HepG2 (cell line): ENCODE data around the gene SCUBE1. TPM values are rescaled to one million over a fixed set of nuclear protein-coding genes. Genes with fewer than 3 reads are reported as not detected.

Experiments
- ATAC-seq: fragments of 200-7000 bp; cut with Tn5 transposase; 3 replicates; pipeline ENCODE4 v1.9.1; 2020; ENCODE audit warnings: mild to moderate bottlenecking, moderate library complexity
- BruUV-seq: library from RNA; stranded (reverse); fragments of 400-500 nt; replicated peaks from 2 replicates; lab custom pipeline; 2021; lab: Mats Ljungman, UMichigan
- CTCF ChIA-PET: fragments of 300-600 bp; formaldehyde crosslinking; extraction: SDS; loops from one replicate; lab custom pipeline; 2021; ENCODE audit warnings: low total read pairs, inconsistent platforms, low intra/inter-chr PET ratio; lab: Yijun Ruan, JAX
- POLR2A ChIA-PET: fragments of 350-600 bp; sonication (Branson Sonifier 250); formaldehyde crosslinking; loops from one replicate; lab custom pipeline; 2020; ENCODE audit warnings: antibody characterized with exemption, inconsistent platforms; lab: Yijun Ruan, JAX
- DNase-seq: peaks from one replicate; pipeline ENCODE4 v3.0.0-alpha.2; 2015; ENCODE audit warnings: low spot score
- FAIRE-seq: peaks from 3 replicates; lab custom pipeline; 2011; peaks lifted over from hg19 to GRCh38; lab: Jason Lieb, UNC
- H2AFZ ChIP-seq: one replicate; pipeline ENCODE4 v1.6.1; 2011; ENCODE audit warnings: low read length, inconsistent platforms
- H3K27ac ChIP-seq: fragments of 300-600 bp; 3 replicates; pipeline ENCODE4 v1.8.0; 2011; ENCODE audit warnings: mixed run types, mild to moderate bottlenecking, mixed read lengths, low read length, inconsistent platforms; ENCODE audit not compliant: insufficient read depth; ENCODE audit errors: extremely low read length
- H3K27me3 ChIP-seq, 2 experiments: fragments of 200-600 bp in 1 of 2; 2 replicates in 1 of 2; 3 replicates in 1 of 2; pipeline versions ENCODE4 v1.6.0 to v1.8.0; 2011; ENCODE audit warnings: low read length in 2 of 2, mild to moderate bottlenecking in 2 of 2, moderate library complexity in 2 of 2, inconsistent platforms in 1 of 2; ENCODE audit not compliant: insufficient read depth in 2 of 2, control insufficient read depth in 1 of 2
- H3K36me3 ChIP-seq, 2 experiments: fragments of 200-600 bp in 1 of 2; replicated peaks in 1 of 2; 2 replicates in 1 of 2; 3 replicates in 1 of 2; pipeline versions ENCODE4 v1.5.1 to v1.8.0; 2011; ENCODE audit warnings: low read length in 2 of 2, inconsistent platforms in 1 of 2; ENCODE audit not compliant: insufficient read depth in 2 of 2, control insufficient read depth in 1 of 2
- H3K4me1 ChIP-seq: 2 replicates; pipeline ENCODE4 v1.5.1; 2012; ENCODE audit warnings: low read length, inconsistent platforms; ENCODE audit not compliant: insufficient read depth
- H3K4me2 ChIP-seq: 2 replicates; pipeline ENCODE4 v1.6.0; 2011; ENCODE audit warnings: low read depth, low read length, inconsistent platforms
- H3K4me3 ChIP-seq, 3 experiments: fragments of 200-600 bp in 1 of 3; sonication (generic), shearing (Covaris generic) in 1 of 3; replicated peaks in 1 of 3; 2 replicates each; pipeline ENCODE4 v1.5.1; 2011 to 2016; ENCODE audit warnings: low read length in 3 of 3, inconsistent platforms in 2 of 3, low read depth in 2 of 3, mild to moderate bottlenecking in 2 of 3, control low read depth in 1 of 3, mixed read lengths in 1 of 3; ENCODE audit not compliant: insufficient read depth in 1 of 3
- H3K79me2 ChIP-seq: one replicate; pipeline ENCODE4 v1.6.1; 2011; ENCODE audit warnings: low read length, inconsistent platforms; ENCODE audit not compliant: insufficient read depth
- H3K9ac ChIP-seq: 2 replicates; pipeline ENCODE4 v1.6.0; 2011; ENCODE audit warnings: mild to moderate bottlenecking, low read depth, low read length, inconsistent platforms; ENCODE audit not compliant: insufficient read depth
- H3K9me3 ChIP-seq: 2 replicates; pipeline ENCODE4 v1.5.1; 2012; ENCODE audit warnings: mild to moderate bottlenecking, low read length
- H4K20me1 ChIP-seq: 2 replicates; pipeline ENCODE4 v1.6.0; 2011; ENCODE audit warnings: inconsistent platforms, mild to moderate bottlenecking, low read length, moderate library complexity; ENCODE audit not compliant: insufficient read depth
- AGO2 ChIP-seq: fragments of 200-400 bp; formaldehyde crosslinking; optimal IDR thresholded peaks from 2 replicates; pipeline ENCODE3; 2017; ENCODE audit warnings: mild to moderate bottlenecking, low read depth, low read length, moderate library complexity
- IRX3 ChIP-seq: sonication (generic); formaldehyde crosslinking; IDR thresholded peaks from 2 replicates; pipeline ENCODE4 v1.8.1; 2023; ENCODE audit warnings: mild to moderate bottlenecking, low read depth, missing genetic modification reagents, borderline replicate concordance
- MBD4 ChIP-seq: IDR thresholded peaks from 2 replicates; pipeline ENCODE4 v1.6.1; 2012; ENCODE audit warnings: low read length, inconsistent platforms, borderline replicate concordance
- NFRKB ChIP-seq: fragments of 450-650 bp; IDR thresholded peaks from 2 replicates; pipeline ENCODE4 v1.6.1; 2017
- ZBTB8A ChIP-seq: sonication (generic); formaldehyde crosslinking; IDR thresholded peaks from 2 replicates; pipeline ENCODE4 v1.4.0; 2020; ENCODE audit warnings: mild to moderate bottlenecking, low read depth, missing genetic modification reagents, borderline replicate concordance
- ZFAT ChIP-seq: sonication (generic); formaldehyde crosslinking; conservative IDR thresholded peaks from 2 replicates; pipeline ENCODE4 v1.8.1; 2023; ENCODE audit warnings: missing genetic modification reagents, inconsistent platforms
- ZKSCAN5 ChIP-seq: sonication (generic); formaldehyde crosslinking; IDR thresholded peaks from 2 replicates; pipeline ENCODE4 v1.5.1; 2020; ENCODE audit warnings: mild to moderate bottlenecking, missing genetic modification reagents
- ZZZ3 ChIP-seq: sonication (generic); formaldehyde crosslinking; IDR thresholded peaks from 2 replicates; pipeline ENCODE4 v1.4.0; 2020; ENCODE audit warnings: missing genetic modification reagents, mild to moderate bottlenecking, borderline replicate concordance
- WGBS: methylation state at CpG from one replicate; pipeline ENCODE4 v1.1.6; 2017; ENCODE audit warnings: low lambda C conversion rate; 5-methylcytosine and 5-hydroxymethylcytosine counted together
- in situ Hi-C: cut with HindIII; loops from 2 replicates; pipeline ENCODE4 v1.10.0; 2017; ENCODE audit warnings: low pct_unique_long_range_greater_than_20kb; ENCODE audit not compliant: extremely low pct_ligation_motif_present
- intact Hi-C: fragments of 100-400 bp; cut with micrococcal nuclease; formaldehyde crosslinking; loops from one replicate; pipeline ENCODE4 v1.10.0; 2022; ENCODE audit not compliant: unreplicated experiment
- polyA plus RNA-seq, 8 experiments: library from polyadenylated mRNA; depleted of rRNA in 3 of 8; stranded (reverse) in 7 of 8; unstranded in 1 of 8; fragments of >200 nt; fragmentation: Illumina TruSeq in 4 of 8; extraction: Trizol in 4 of 8; gene quantifications; 2 replicates each; pipeline versions ENCODE4 v1.2.1 to v1.2.3, GENCODE V29; 2011 to 2016; ENCODE audit warnings: low read depth in 4 of 8, missing spikeins in 1 of 8, mixed read lengths in 1 of 8; ENCODE audit not compliant: insufficient read depth in 1 of 8
- total RNA-seq, 5 experiments: library from RNA; depleted of rRNA; stranded (reverse); fragments of >200 nt; fragmentation: Illumina TruSeq; extraction: Trizol; gene quantifications; 2 replicates each; pipeline ENCODE4 v1.2.3, GENCODE V29; 2016; ENCODE audit warnings: low read depth in 1 of 5

The SCUBE1 gene
- total and polyA plus RNA-seq, 2 of the 13 experiments (the other 11 are each of a cell fraction or from before 2014, with no cell fraction given) = under 0.01 to 0.05 TPM

GRCh38 chr22:43181321-43182076 lies 161.7 kb downstream of the SCUBE1 start:
- H3K4me1 ChIP-seq = peaks cover 24% of the 10 kb centered on the region
- no peak overlapping the region for H3K27ac ChIP-seq
- no peaks in the 10 kb centered on the region for H4K20me1 ChIP-seq
- in situ Hi-C loops (no loop called here), intact Hi-C loops (no loop called here)
- H3K4me3 ChIP-seq = no peak overlapping the region
- TF ChIP-seq MBD4 = no peak
- no peak for TF ChIP-seq ZKSCAN5 (CRISPR knock-in tag)
- TF ChIP-seq ZFAT (CRISPR knock-in tag) = no peak
- no peak for TF ChIP-seq IRX3 (CRISPR knock-in tag)
- no peak for TF ChIP-seq NFRKB
- H3K79me2 ChIP-seq = peaks cover 12% of the 10 kb centered on the region
- H3K9me3 ChIP-seq = no peaks in the 10 kb centered on the region
- 97% methylated on average over 7 of the region's 13 CpGs for WGBS
- H3K9ac ChIP-seq = no peak overlapping the region
- H3K4me2 ChIP-seq = no peak overlapping the region
- ChIA-PET POLR2A (no interaction called here), CTCF (no interaction called here)
- no peak for DNase-seq
- no peak overlapping the region for H2AFZ ChIP-seq
- FAIRE-seq = no peak
- BruUV-seq = no TSS peak
- no peaks in the 10 kb centered on the region for H3K27me3 ChIP-seq
- peaks cover 9 to 25% of the 10 kb centered on the region in 2 experiments; a peak in 4 of 5 replicates for H3K36me3 ChIP-seq
- no peak for ATAC-seq

GRCh38 chr22:43180670-43181069 lies 162.5 kb downstream of the SCUBE1 start:
- Histone ChIP-seq H4K20me1 (no peaks in the 10 kb centered on the region), H3K27me3 (no peaks in the 10 kb centered on the region), H3K9me3 (no peaks in the 10 kb centered on the region), H3K4me1 (peaks cover 22% of the 10 kb centered on the region), H2AFZ (no peak overlapping the region), H3K4me3 (no peak overlapping the region), H3K27ac (no peak overlapping the region), H3K36me3 (peaks cover 9 to 30% of the 10 kb centered on the region in 2 experiments), H3K9ac (no peak overlapping the region), H3K79me2 (peaks cover 4% of the 10 kb centered on the region), H3K4me2 (no peak overlapping the region)
- no peak for FAIRE-seq
- ChIA-PET POLR2A (interaction anchor here (1.2 kb wide), 1 partner anchor 23 kb away, joined by 3 read pairs; no protein-coding TSS in a partner anchor), CTCF (no interaction called here)
- intact Hi-C loops (no loop called here), in situ Hi-C loops (no loop called here)
- no peak for DNase-seq
- BruUV-seq = no TSS peak
- WGBS = 96% methylated on average over 13 of the region's 15 CpGs
- TF ChIP-seq ZZZ3 (CRISPR knock-in tag) (no peak), AGO2 (peak; percentile 65), ZBTB8A (CRISPR knock-in tag) (no peak)
- no peak for ATAC-seq
